DMS79 treated with DMSO at 0.1 percent for 48 hours (cell line): Measurements from ENCODE around the gene CUX1.

Experiments used
- DNase-seq: peaks from one replicate; lab custom pipeline; 2025; lab: John Stamatoyannopoulos, UW

The CUX1 gene

DNA sequence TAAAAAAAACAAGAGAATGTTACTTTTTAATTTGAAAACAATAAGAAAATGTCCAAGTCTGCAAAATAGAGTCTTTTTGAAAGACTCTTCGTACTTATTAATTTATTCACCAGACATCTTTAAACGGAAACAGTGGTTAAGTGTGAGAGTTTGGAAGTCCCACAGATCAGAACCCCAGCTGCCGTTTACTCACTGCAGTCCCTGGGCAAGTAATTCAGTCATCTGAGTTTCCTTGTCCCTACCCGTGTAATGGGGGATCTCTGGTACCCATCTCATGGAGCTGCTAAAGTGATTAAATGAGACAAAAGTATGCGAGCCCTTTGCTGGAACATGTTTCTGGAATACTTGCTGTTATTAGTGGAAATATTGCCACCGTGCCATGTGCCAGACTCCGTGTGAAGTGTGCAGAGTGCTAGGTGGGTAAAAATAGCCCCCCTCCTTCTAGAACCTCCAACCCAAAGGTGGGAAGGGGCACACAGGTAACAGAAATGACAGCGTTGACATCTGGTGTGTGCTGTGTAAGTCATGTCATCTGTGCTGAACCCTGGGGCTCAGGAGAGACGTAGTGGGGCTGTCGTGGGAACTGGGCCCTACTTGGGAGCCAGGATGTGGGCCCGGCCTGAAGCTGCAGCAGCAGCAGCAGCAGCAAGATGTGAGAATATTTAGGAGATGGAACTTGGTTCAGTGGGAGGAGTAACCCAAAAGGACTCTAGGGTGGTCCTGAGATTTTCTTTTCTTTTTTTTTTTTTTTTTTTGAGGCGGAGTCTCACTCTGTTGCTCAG lies 140.5 kb downstream of the CUX1 start:
- no peak for DNase-seq

GRCh38 chr7:101959342-101959741 lies 141.9 kb downstream of the CUX1 start:
- DNase-seq, result no peak

DNA sequence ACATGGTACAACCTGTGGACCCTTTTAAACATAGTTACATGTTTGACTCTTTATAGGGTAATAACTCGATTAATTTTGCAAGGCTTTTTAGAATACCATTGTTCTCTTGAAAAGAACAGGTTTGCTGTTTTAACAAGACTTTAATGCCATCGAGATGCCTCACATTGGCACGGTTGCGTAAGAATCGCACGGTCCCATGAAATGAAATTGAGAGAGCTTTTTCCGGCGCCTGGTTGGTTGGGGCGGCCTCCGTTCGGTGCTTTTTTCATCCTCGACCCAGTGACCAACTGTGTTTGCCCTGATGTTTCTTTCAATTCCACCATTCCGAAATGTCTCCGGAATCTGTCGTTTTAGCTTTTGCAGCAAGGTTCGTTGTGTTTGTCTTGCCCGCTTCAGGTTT lies 142.4 kb downstream of the CUX1 start:
- DNase-seq, result no peak

DNA sequence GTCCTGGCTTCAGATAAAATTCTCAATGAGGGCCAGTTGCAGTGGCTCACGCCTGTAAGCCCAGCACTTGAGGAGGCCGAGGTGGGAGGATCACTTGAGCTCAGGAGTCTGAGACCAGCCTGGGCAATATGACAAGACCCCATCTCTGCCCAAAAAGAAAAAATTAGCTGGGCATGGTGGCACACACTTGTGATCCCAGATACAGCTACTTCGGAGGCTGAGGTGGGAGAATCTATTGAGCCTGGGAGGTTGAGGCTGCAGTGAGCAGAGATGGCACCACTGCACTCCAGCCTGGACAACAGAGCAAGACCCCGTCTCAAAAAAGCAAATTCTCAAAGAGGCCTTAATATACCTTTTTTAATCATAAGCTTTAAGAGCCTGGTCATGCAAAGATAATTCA lies 142.9 kb downstream of the CUX1 start:
- no peak for DNase-seq

DNA sequence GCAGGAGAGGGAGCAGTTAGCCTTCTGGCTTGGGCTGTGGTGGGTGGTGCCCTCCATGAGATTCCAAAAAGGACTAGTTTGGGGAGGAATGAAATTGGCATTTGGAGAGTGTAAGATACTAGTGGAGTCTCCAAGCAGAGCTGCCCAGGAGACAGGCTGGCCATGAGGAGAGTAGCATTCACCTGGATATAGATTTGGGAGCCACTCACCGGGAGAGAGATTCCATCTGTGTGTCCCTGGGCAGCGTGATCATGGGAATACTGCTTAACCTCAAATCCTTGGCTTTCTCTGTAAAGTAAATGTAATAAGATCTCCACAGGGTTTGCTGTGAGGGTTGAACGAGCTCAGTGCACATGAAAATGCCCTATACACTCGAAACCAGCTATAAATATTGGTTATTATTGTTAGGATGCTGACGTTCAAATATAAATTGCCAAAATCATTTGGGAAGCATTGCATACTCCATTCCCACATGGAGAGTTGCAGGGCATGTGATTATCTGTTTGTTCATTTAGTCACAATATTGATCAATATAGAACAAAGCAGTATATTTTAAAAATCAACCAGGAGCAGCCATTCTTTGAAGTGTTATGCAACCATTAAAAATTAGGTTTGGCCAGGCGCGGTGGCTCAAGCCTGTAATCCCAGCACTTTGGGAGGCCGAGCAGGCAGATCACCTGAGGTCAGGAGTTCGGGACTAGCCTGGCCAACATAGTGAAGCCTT lies 143.7 kb downstream of the CUX1 start:
- no peak for DNase-seq

GRCh38 chr7:101961811-101962210 lies 144.4 kb downstream of the CUX1 start:
- DNase-seq, result no peak

DNA sequence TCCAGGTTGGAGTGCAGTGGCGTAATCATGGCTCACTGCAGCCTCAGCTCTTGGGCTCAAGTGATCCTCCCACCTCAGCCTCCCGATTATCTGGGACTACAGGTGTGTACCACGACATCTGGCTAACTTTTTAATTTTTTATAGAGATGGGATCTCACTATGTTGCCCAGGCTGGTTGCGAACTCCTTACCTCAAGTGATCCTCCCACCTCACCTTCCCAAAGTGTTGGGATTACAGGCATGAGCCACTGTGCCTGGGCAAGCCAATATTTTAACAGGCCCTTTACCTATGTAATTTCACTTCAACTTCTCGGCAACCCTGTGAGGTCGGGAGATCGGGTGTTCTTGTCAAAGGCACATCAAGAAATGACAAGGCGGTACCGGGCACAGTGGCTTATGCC lies 146.3 kb downstream of the CUX1 start:
- DNase-seq, result no peak

- no peak for DNase-seq
Observed at GRCh38 chr7:101964680-101965452, 147.4 kb downstream of the CUX1 start.

GRCh38 chr7:101968720-101969466 lies 151.5 kb downstream of the CUX1 start:
- DNase-seq, result no peak

DNA sequence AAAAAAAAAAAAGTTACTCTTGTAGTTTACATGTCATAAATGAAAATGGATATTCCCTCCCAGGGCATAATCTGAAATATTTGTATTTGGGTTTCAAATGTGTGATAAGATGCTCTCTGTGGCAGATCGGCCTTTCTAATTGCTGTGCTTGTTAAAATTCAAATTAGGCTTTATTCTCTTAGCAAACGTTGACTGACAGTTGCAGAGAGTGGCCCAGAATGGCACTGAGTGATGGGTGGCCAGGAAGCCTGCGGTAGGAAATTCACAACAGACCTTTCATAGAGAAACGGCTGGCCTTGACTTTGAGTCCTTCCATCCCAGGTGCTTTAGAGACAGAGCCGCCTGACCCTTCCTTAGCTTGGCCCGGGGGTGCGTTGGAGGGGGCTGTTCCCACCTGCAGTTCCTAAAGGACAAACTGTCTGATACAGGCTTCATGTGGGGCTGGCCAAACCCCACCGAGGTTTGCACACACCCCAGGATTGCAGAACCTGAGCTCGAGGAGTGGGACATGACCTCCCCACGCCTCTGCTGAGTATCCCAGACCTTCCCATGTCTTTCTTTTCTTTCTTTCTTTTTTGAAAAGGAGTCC lies 152.7 kb downstream of the CUX1 start:
- no peak for DNase-seq

DNA sequence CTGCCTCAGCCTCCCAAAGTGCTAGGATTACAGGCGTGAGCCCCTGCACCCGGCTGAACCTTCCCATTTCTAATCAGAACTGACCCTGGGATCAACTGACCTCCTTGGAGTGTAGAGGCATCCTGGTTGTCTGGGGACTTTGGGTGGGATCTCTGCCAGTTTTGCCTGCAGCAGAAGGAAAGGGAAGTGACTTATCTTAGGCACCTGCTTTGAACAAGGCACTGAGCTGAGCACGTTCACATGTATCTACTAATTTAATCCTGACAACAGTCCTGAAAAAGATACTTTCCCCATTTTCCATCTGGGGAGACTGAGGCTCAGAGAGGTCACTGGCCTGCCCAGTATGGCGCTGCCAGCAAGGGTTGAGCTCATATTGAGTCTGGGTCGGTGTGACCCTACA lies 153.4 kb downstream of the CUX1 start:
- no peak for DNase-seq

DNA sequence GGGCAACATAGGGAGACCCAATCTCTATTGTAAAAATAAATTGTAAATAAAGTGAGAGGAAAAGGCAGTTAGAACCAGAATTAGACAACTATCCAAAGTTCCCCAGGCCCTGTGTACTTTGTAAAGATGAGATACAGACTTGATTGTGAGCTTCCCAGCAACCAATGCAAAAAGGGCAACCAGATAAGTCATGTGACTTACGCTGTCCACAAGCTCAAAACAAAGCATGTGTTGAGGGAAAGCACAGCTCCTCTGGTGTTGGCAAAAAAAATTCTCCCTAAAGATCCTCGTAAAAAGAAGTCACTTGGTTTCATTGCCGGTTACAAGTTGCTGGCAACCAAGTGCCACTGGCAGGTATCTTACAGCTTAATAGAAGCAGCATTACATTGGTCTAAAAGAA lies 154.0 kb downstream of the CUX1 start:
- no peak for DNase-seq

- DNase-seq, result no peak
Observed at GRCh38 chr7:101972627-101973026, 155.2 kb downstream of the CUX1 start.

DNA sequence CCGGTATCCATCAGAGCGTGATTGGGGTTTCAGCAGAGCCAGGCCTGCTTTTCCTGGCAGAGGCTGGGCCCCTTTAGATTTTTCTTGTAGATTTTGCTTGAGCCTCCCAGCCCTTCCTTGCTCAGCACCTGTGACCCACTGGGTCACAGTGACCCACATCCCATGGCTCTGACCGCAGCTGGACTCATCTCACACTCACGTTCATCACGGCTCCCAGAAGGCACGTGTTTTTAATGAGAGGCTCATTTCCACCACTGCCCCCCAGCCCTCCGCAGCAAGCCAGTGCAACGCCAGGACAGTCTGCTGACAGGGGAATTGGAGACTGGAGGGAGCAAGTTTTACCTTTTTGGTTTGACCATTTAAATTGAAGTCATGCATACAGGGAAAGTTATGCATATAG lies 155.7 kb downstream of the CUX1 start:
- no peak for DNase-seq

GRCh38 chr7:101974393-101974792 lies 157.0 kb downstream of the CUX1 start:
- no peak for DNase-seq

- no peak for DNase-seq
Observed at GRCh38 chr7:101975046-101975445, 157.6 kb downstream of the CUX1 start.

DNA sequence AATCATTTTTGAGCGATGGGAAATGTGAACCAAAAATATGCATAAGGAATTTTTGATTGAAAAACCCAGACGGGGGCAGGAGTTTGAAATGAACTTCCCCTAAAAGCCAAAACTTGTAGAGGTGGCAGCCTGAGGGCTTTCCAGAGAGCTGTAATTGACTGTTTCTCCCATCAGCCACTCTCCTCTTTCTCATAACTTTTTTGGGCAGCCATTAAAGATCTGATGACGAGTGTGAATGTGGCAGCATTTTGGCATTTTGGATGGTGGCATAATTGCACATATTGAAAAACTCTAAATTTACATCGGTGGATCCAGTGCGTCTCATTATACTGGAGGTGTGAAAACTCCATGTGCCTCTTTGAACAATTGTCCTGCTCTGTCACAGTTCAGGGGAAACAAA lies 159.0 kb downstream of the CUX1 start:
- no peak for DNase-seq

GRCh38 chr7:101977249-101977648 lies 159.8 kb downstream of the CUX1 start:
- no peak for DNase-seq

DNA sequence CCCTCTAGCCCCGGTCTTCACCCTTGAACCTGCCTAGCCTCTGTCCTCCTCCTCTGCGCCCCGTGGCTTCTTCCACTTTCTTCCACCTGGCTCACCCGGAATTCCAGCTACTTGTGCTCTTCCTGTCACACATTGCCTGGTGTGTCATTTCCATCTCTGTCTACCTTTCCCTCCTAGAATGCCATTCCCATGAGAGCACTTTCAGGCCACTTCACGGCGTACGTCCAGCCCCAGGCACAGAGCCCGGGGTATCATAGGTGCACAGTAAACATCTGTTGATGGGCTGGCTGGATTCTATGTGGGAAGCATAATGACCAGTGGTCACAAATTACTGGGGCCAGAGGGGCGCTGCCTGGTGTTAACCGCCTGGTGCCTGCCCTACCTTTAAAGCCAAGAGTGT lies 161.3 kb downstream of the CUX1 start:
- DNase-seq, result no peak

- DNase-seq, result no peak
Observed at GRCh38 chr7:101983147-101983811, 165.9 kb downstream of the CUX1 start.
